ENCODE data around the gene SLC24A4.

DNA sequence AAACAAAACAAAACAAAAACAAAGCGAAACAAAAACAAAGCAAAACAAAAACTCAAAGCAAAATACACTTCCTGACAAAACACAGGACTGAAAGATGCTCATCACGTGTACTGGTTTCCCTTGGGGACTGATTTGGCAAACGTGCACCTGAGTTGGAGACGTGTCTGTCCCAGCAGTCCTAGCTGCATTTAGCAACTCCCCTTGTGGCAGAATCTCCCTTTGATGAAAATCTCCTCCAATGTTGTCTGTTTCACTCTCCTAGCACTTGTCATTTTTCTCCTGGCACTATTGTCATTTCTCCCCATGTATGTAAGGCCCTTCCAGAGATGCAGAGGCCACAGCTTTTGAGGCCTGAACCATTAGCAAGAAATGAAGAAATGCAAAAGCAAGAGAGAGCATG, 6.8 kb upstream of the SLC24A4 start:
- no peak for TF ChIP-seq EZH2 (IDR thresholded peaks at IDR 0.05; ENCODE audit: low read length)
- TF ChIP-seq, protein P1, sequence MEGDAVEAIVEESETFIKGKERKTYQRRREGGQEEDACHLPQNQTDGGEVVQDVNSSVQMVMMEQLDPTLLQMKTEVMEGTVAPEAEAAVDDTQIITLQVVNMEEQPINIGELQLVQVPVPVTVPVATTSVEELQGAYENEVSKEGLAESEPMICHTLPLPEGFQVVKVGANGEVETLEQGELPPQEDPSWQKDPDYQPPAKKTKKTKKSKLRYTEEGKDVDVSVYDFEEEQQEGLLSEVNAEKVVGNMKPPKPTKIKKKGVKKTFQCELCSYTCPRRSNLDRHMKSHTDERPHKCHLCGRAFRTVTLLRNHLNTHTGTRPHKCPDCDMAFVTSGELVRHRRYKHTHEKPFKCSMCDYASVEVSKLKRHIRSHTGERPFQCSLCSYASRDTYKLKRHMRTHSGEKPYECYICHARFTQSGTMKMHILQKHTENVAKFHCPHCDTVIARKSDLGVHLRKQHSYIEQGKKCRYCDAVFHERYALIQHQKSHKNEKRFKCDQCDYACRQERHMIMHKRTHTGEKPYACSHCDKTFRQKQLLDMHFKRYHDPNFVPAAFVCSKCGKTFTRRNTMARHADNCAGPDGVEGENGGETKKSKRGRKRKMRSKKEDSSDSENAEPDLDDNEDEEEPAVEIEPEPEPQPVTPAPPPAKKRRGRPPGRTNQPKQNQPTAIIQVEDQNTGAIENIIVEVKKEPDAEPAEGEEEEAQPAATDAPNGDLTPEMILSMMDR (optimal IDR thresholded peaks at IDR 0.05 in 1 of 3, IDR thresholded peaks at IDR 0.05 in 1 of 3, conservative IDR thresholded peaks at IDR 0.05 in 1 of 3; ENCODE audit: extremely low read depth in 1 of 3, insufficient read depth in 2 of 3, low read length in 3 of 3) = no peak
